Astrocyte of the cerebellum (primary cell): ENCODE data around the gene ANGEL2.
A peak's percentile ranks its signal among the peaks of the same experiment; 100 is the strongest.

Experiments used
- DNase-seq: peaks from one replicate; pipeline ENCODE4 v3.0.0-alpha.2; 2011; ENCODE audit warnings: low read depth
- H3K4me3 ChIP-seq: 2 replicates; pipeline ENCODE4 v1.5.1; 2011; ENCODE audit warnings: mild to moderate bottlenecking, low read depth, low read length, moderate library complexity
- in situ Hi-C: cut with HindIII; loops from 2 replicates; pipeline ENCODE4 v1.10.0; 2017; ENCODE audit warnings: low sequenced_read_pairs
- TF ChIP-seq, protein P1 (sequence below): IDR thresholded peaks from 2 replicates; pipeline ENCODE4 v1.5.1; 2012; ENCODE audit warnings: low read length, low read depth, moderate library complexity, mild to moderate bottlenecking; ENCODE audit errors: missing control alignments

Gene ANGEL2, protein sequence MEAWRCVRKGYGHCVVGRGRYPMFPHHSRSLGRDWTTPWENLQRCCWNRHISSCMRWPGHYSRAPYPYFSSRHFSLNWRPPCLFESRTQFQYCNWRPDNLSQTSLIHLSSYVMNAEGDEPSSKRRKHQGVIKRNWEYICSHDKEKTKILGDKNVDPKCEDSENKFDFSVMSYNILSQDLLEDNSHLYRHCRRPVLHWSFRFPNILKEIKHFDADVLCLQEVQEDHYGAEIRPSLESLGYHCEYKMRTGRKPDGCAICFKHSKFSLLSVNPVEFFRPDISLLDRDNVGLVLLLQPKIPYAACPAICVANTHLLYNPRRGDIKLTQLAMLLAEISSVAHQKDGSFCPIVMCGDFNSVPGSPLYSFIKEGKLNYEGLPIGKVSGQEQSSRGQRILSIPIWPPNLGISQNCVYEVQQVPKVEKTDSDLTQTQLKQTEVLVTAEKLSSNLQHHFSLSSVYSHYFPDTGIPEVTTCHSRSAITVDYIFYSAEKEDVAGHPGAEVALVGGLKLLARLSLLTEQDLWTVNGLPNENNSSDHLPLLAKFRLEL

DNA sequence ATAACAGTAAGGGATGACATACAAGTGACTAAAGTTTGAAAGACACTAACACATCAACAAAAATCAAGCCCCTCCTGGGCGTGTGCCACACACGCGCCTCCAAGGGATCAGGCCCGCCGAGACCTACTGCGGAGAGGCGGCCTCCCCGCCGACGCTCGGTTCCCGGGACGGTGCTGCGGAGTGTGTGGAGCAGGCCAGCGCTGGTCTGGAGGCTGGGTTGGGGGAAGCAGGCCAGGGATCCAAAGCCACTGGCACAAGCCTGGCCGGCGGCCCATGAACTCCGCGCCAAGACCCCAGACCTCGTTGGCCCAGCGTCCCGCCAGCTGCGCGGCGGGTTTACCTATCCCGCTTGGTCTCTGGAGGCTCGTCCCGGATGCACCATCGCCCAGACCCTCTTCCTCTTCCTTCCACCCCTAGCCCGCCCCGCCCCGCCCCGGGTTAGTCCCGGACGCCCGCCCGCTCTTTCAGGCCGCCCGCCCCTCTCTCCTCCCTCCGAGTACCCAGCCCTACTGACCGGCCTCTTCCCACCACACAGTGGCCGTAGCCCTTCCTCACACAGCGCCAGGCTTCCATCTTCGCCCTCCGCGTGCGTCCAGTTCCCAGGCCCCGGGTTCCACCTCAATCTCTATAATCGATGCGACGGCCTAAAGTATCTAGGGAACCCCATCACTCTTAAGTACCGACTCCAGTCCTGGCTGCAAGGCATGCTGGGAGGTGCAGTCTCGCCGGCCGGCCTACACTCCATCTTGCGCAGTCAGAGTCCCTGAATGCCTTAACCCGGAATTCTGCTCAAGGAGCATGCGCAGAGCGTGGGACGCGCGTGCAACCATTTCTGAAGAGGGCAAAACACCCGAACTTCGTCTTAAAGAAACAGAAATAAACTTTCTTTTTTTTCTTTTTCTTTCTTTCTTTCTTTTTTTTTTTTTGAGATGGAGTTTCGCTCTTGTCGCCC is at the start of gene ANGEL2:
TSS of gene ANGEL2 (minus strand) at position 769 of the 952 bp plus-strand sequence. CDS start at position 573, 196 bp downstream.
- in situ Hi-C loops = no loop called here
- TF ChIP-seq, protein P1, sequence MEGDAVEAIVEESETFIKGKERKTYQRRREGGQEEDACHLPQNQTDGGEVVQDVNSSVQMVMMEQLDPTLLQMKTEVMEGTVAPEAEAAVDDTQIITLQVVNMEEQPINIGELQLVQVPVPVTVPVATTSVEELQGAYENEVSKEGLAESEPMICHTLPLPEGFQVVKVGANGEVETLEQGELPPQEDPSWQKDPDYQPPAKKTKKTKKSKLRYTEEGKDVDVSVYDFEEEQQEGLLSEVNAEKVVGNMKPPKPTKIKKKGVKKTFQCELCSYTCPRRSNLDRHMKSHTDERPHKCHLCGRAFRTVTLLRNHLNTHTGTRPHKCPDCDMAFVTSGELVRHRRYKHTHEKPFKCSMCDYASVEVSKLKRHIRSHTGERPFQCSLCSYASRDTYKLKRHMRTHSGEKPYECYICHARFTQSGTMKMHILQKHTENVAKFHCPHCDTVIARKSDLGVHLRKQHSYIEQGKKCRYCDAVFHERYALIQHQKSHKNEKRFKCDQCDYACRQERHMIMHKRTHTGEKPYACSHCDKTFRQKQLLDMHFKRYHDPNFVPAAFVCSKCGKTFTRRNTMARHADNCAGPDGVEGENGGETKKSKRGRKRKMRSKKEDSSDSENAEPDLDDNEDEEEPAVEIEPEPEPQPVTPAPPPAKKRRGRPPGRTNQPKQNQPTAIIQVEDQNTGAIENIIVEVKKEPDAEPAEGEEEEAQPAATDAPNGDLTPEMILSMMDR = no peak
- H3K4me3 ChIP-seq = peak within 1 kb of the TSS; percentile 73
- DNase-seq = peak; percentile 96

DNA sequence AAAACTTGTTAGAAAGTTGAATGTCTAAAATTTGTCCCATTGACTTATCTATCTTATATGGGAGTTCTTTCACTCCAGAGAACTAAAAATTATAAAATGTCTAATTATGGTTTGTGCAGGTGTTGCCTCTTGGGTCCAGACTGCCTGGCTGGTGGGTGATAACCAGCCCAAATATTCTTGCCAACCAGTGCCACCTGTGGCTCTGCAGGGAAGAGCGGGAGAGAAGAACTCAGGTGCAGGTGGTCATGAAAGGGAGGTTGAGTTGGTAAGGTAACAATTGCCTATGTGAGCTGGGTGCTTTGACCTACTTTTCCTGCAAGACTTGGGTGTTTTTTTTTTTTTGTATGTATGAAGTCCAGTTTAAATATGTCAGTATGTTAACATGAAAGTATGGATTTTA is 45.6 kb upstream of the ANGEL2 start:
- no peak overlapping the region for H3K4me3 ChIP-seq
- in situ Hi-C loops = no loop called here
- TF ChIP-seq, protein P1 = no peak
- DNase-seq = no peak

DNA sequence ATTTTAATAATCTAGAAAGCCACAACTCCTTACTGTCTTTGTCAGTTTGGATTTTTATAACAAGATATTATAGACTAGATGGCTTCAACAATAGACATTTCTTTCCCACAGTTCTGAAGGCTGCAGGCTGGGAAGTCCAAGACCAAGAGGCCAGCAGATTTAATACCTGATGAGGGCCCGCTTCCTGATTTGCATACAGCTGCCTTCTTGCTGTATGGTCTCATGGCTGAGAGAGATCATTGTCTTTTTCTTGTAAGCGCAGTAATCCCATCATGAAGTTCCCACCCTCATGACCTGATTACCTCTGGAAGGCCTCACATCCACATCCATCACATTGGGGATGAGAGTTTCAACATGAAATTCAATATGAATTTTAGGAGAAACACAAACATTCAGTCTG is 45.2 kb upstream of the ANGEL2 start:
- TF ChIP-seq, protein P1 = no peak
- DNase-seq = no peak
- no peak overlapping the region for H3K4me3 ChIP-seq
- in situ Hi-C loops = no loop called here

DNA sequence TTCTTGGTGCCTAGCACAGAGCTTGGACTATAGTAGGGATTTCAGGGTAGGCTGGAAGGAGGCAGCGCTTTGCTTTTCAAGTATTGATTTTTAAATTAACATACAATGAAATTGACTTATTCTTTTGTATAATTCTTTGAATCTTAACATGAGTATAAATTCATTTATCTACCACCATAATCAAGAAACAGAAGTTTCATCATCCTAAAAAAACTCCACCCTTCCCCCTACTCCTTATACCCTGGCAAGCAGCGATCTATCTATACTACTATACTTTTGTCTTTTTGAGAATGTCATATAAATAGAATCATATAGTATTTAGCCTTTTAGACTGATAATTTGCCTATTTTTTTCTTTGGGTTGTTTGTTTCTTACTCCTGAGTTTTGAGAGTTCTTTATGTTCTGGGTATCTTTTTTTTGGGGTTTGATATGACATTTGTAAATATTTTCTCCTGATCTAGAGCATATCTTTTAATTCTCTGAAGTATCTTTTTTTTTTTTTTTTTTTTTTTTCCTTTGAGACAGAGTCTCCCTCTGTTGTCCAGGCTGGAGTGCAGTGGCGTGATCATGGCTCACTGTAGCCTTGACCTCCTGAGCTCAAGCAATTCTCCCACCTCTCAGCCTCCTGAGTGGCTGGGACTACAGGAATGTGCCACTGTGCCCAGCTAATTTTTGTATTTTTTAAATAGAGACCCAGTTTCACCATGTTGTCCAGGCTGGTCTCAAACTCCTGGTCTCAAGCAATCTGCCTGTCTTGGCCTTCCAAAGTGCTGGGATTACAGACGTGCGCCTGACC is 41.8 kb upstream of the ANGEL2 start:
- no peak overlapping the region for H3K4me3 ChIP-seq
- TF ChIP-seq, protein P1 = no peak
- in situ Hi-C loops = no loop called here
- no peak for DNase-seq

DNA sequence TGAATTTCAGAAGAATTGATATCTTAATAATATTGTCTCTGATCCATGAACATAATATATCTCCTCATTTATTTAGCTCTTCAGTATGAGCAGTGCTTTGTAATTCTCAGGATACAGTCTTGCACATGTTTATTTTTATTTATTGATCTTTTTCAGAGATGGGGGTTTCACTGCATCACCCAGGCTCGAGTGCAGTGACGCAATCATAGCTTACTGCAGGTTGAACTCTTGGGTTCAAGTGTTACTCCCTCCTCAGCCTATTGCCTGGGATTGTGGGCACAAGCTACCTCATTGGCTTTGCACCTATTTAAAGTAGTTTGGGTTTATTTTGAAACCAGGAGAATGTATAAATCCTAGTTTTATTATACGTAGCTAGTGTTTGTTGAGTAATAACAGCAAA is 40.1 kb upstream of the ANGEL2 start:
- TF ChIP-seq, protein P1 = no peak
- DNase-seq = no peak
- in situ Hi-C loops = no loop called here
- H3K4me3 ChIP-seq = no peak overlapping the region
